ENCODE data around the gene CHST13. TPM values are rescaled to one million over a fixed set of nuclear protein-coding genes. Genes with fewer than 3 reads are reported as not detected.

CHST13 gene
- total RNA-seq, 1 donor from 2014 or later: not detected

- H3K27me3 ChIP-seq (ENCODE audit: control insufficient read depth, insufficient read depth, low read length): no peaks in the 10 kb centered on the region
Observed at GRCh38 chr3:126562737-126563276, 38.9 kb downstream of the CHST13 start.

GRCh38 chr3:126567696-126568438 is 43.9 kb downstream of the CHST13 start:
- no peak overlapping the region for H3K4me3 ChIP-seq (ENCODE audit: low read depth, low read length)
- TF ChIP-seq, protein P1, sequence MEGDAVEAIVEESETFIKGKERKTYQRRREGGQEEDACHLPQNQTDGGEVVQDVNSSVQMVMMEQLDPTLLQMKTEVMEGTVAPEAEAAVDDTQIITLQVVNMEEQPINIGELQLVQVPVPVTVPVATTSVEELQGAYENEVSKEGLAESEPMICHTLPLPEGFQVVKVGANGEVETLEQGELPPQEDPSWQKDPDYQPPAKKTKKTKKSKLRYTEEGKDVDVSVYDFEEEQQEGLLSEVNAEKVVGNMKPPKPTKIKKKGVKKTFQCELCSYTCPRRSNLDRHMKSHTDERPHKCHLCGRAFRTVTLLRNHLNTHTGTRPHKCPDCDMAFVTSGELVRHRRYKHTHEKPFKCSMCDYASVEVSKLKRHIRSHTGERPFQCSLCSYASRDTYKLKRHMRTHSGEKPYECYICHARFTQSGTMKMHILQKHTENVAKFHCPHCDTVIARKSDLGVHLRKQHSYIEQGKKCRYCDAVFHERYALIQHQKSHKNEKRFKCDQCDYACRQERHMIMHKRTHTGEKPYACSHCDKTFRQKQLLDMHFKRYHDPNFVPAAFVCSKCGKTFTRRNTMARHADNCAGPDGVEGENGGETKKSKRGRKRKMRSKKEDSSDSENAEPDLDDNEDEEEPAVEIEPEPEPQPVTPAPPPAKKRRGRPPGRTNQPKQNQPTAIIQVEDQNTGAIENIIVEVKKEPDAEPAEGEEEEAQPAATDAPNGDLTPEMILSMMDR (IDR thresholded peaks at IDR 0.05; ENCODE audit: insufficient read depth, low read length, poor library complexity, severe bottlenecking): peak; percentile 29
- H3K36me3 ChIP-seq (ENCODE audit: control insufficient read depth, insufficient read depth, low read length): no peaks in the 10 kb centered on the region
- DNase-seq (ENCODE audit: low read depth): no peak
- peaks cover 3% of the 10 kb centered on the region for H3K27me3 ChIP-seq (ENCODE audit: control insufficient read depth, insufficient read depth, low read length)

More at GRCh38 chr3:126562737-126563276, 38.9 kb downstream of the CHST13 start:
- Histone ChIP-seq H3K4me3 (ENCODE audit: low read depth, low read length) (no peak overlapping the region), H3K36me3 (ENCODE audit: control insufficient read depth, insufficient read depth, low read length) (no peaks in the 10 kb centered on the region)
- DNase-seq (ENCODE audit: low read depth): no peak
- TF ChIP-seq, protein P1 (IDR thresholded peaks at IDR 0.05; ENCODE audit: insufficient read depth, low read length, poor library complexity, severe bottlenecking): no peak

GRCh38 chr3:126568776-126569342 is 44.9 kb downstream of the CHST13 start:
- Histone ChIP-seq H3K27me3 (ENCODE audit: control insufficient read depth, insufficient read depth, low read length) (peaks cover 3% of the 10 kb centered on the region), H3K4me3 (ENCODE audit: low read depth, low read length) (no peak overlapping the region), H3K36me3 (ENCODE audit: control insufficient read depth, insufficient read depth, low read length) (no peaks in the 10 kb centered on the region)
- no peak for DNase-seq (ENCODE audit: low read depth)
- TF ChIP-seq, protein P1 (IDR thresholded peaks at IDR 0.05; ENCODE audit: insufficient read depth, low read length, poor library complexity, severe bottlenecking): no peak

GRCh38 chr3:126569390-126569975 is 45.5 kb downstream of the CHST13 start:
- Histone ChIP-seq H3K4me3 (ENCODE audit: low read depth, low read length) (no peak overlapping the region), H3K36me3 (ENCODE audit: control insufficient read depth, insufficient read depth, low read length) (no peaks in the 10 kb centered on the region), H3K27me3 (ENCODE audit: control insufficient read depth, insufficient read depth, low read length) (peaks cover 3% of the 10 kb centered on the region)
- no peak for DNase-seq (ENCODE audit: low read depth)
- TF ChIP-seq, protein P1 (IDR thresholded peaks at IDR 0.05; ENCODE audit: insufficient read depth, low read length, poor library complexity, severe bottlenecking): no peak

- no peaks in the 10 kb centered on the region for H3K36me3 ChIP-seq (ENCODE audit: control insufficient read depth, insufficient read depth, low read length)
- DNase-seq (ENCODE audit: low read depth): no peak
- TF ChIP-seq, protein P1 (IDR thresholded peaks at IDR 0.05; ENCODE audit: insufficient read depth, low read length, poor library complexity, severe bottlenecking): no peak
- no peak overlapping the region for H3K4me3 ChIP-seq (ENCODE audit: low read depth, low read length)
- H3K27me3 ChIP-seq (ENCODE audit: control insufficient read depth, insufficient read depth, low read length): peaks cover 3% of the 10 kb centered on the region
Observed at GRCh38 chr3:126570103-126570541, 46.2 kb downstream of the CHST13 start.

Measured in kidney epithelial cell (primary cell).